HG02840 (cell line): ENCODE results near the gene CYP27A1.
"Not testable (repeated sequence)": the region's sequence is repeated elsewhere in the genome, so short reads cannot be mapped to it uniquely, and the experiment has no call there.

Source experiments
- ATAC-seq: cut with Tn5 transposase; IDR thresholded peaks from one replicate; pipeline ENCODE4 v1.9.1; 2021; ENCODE audit warnings: mild to moderate bottlenecking, moderate library complexity, moderate number of reproducible peaks; ENCODE audit not compliant: unreplicated experiment, low FRiP score

CYP27A1 gene

GRCh38 chr2:218829868-218830451 is 48.0 kb downstream of the CYP27A1 start:
- ATAC-seq, result no peak

- ATAC-seq, result no peak
Measured at GRCh38 chr2:218830526-218831306, 48.8 kb downstream of the CYP27A1 start.

GRCh38 chr2:218831378-218831990 is 49.5 kb downstream of the CYP27A1 start, which contains the start of gene PRKAG3:
Gene PRKAG3 (minus strand): TSS chr2:218831803.
- ATAC-seq, result no peak

DNA sequence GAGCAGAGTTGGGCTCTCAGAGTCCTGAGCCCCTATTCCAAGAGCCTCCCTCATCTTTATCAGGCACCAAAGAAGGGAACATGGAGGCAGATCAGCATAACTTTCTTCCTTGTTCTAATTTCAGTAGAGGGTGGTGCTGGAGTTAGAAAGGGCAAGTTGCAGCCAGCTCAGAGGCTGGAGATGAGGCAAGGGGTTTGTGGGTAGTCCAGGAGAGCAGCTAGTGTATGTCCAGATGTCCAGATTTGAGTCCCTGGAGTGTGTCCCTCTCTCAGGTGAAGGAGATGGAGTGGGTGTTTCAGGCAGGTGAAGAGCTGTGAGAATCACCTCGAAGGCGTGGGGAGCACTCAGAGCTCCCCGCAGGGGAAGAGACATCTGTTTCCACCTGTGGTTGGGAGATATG is 50.1 kb downstream of the CYP27A1 start:
- ATAC-seq, result no peak

- ATAC-seq, result no peak
Measured at GRCh38 chr2:218832520-218832919, 50.6 kb downstream of the CYP27A1 start.

GRCh38 chr2:218833023-218833609 is 51.2 kb downstream of the CYP27A1 start:
- no peak for ATAC-seq

DNA sequence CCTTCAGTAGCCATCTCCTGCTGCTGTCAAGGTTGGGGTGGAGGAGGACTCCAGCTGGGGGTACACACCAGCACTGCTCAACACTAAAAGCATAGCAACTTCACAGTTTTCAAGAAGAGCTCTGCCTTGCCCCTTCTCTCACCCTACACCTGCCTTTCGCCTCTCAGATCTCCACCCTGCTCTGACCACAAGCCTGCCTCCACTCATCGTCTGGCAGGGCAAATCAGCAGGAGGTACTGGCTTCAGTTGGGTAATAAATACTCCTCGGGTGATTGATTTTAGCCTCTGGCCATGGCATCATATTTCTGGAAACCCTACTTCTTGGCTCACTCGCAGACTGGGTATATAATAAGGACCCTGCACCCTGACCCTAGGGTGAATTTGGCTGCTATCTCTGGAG is 52.7 kb downstream of the CYP27A1 start:
- no peak for ATAC-seq

DNA sequence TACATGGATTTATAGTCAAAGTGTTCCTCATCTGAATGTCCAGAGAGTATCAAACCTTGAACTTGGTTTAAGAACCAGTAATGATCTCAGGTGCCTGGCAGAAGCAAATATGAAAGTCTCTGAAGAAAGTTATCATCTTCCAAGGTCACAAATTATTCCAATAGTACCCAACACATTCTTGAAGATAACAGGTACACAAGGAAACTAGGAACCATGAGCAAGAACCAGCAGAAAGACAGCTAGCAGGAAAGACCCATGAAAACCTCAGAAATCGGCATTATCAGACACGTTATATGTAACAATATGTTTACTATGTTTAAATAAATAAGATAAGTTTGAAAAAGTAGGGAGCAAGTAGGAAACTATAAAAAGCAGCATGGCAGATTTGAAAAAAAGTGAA is 55.5 kb downstream of the CYP27A1 start:
- ATAC-seq, result no peak

DNA sequence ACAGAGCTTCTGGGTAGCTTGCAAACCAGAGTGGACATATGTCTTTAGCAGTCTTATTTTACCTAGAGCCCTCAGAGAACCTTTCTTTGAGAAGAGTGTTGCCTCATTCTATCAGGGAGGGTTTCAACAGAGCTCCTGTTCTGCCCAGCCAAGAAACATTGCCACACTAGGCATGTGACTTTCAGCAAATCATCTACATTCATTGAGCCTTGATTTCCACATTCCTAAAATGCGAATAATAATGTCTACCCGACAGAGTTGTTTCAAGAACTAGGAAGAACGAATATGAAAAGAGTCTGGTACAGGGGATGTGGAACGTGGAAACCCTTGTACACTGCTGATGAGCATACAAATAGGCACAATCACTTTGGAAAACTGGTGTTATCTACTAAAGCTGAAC is 57.5 kb downstream of the CYP27A1 start:
- ATAC-seq, result no peak

GRCh38 chr2:218839888-218840287 is 57.9 kb downstream of the CYP27A1 start:
- no peak for ATAC-seq

GRCh38 chr2:218844334-218844733 is 62.4 kb downstream of the CYP27A1 start:
- not testable (repeated sequence) for ATAC-seq

DNA sequence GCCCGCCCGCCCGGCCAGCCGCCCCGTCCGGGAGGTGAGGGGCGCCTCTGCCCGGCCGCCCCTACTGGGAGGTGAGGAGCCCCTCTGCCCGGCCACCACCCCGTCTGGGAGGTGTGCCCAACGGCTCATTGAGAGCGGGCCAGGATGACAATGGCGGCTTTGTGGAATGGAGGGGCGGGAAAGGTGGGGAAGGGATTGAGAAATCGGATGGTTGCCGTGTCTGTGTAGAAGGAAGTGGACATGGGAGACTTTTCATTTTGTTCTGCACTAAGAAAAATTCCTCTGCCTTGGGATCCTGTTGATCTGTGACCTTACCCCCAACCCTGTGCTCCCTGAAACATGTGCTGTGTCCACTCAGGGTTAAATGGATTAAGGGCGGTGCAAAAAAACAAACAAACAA is 65.0 kb downstream of the CYP27A1 start:
- not testable (repeated sequence) for ATAC-seq

- ATAC-seq, result no peak
Measured at GRCh38 chr2:218849721-218850120, 67.8 kb downstream of the CYP27A1 start.

GRCh38 chr2:218850796-218851195 is 68.8 kb downstream of the CYP27A1 start:
- ATAC-seq, result no peak

GRCh38 chr2:218851286-218851685 is 69.3 kb downstream of the CYP27A1 start:
- no peak for ATAC-seq

DNA sequence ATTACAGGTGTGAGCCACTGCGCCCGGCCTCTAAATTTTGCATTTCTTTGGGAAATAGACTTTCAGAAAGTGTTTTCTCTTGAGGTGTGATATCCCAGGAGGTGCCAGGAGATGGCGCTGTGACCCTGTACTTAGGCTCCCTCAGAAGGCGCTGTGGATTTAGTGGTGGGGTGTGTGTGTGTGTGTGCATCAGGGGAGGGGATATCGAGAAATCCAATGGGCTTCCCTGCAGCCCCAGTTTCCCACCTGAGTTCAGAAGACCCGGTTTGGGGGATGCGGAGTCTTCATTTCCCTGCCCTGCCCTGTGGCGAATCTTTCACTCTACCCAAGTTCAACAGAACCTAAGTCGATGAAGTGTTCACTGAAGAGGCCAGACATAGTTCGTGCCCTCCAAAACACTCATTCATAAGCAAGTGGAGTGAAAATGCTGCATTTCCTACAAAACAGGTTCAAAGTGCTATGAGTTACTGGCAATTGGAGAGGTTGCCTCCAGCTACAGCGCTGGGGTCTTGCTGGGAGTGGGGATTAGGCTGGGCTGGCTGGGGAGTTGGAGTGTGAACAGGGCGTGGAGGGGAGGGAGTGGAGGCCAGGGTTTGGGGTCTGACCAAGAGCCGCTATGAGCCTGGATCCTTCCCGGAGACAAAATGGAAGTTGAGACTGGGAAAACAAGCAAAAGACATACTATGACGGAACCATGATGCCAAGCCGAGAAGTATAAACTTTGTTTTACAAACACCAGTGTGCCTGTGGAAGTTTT is 71.1 kb downstream of the CYP27A1 start:
- no peak for ATAC-seq

DNA sequence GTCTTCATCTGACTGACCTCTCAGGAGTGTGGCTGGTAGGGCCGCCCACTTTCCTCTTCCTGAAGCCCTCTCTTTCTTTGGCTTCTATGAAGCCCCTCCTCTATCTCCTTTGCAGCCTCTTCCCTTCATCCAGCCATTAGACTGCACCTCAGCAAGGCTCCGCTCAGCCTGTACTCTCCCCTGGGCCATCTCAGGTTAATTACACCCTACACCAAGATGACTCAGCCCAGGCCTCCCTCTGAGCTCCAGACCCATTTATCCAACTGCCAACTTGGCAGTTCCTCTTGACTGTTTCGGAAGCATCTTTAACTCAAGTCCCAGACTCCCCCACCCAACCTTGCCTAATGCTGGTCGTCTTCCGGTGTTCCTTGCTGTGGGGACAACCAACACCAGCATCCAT is 71.8 kb downstream of the CYP27A1 start:
- ATAC-seq, result no peak

DNA sequence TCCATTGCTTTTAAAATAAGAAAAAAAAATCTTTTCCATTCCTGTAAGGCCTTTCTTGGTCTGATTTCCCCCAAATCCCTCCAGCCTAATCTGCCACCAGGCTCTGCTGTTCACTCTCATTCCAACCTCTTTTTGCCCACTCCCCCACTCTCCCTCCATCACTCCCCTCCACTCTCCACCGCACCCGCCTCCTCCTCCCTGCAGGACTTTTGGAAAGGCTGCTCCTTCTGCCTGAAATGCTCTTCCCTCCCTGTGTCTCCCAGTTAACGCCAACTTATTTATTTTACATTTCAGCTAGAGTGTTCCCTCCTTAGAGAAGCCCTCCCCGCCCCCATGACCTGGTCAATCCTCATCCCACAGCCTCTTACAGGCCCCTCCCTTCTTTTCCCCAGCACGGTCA is 72.9 kb downstream of the CYP27A1 start:
- ATAC-seq, result no peak

- ATAC-seq, result no peak
Measured at GRCh38 chr2:218855305-218856166, 73.6 kb downstream of the CYP27A1 start.
